ENCODE data around the gene FHIT. TPM values are rescaled to one million over a fixed set of nuclear protein-coding genes. Genes with fewer than 3 reads are reported as not detected.

FHIT gene
- total RNA-seq, 1 donor from 2014 or later = 11.5 TPM

DNA sequence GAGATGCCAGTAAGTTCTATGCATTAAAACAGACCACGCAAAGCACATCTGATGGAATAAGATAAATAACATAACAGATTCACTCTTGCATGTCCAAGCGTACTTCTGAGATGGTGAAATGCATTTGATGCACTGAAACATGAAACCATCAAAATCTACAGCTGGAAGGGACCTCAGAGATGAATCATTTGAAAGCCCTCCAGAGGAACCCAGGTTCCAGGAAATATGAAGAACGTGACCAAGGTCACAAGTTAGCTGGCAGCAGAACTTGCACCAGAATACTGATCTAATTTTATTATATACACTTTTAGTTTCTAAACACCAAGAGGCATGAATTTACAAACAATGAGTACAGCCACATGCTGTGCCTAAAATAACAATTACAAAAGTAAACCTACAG lies 957.1 kb downstream of the FHIT start:
- no peaks in the 10 kb centered on the region for H3K36me3 ChIP-seq (ENCODE audit: control insufficient read depth, insufficient read depth, low read length)
- TF ChIP-seq, protein P1, sequence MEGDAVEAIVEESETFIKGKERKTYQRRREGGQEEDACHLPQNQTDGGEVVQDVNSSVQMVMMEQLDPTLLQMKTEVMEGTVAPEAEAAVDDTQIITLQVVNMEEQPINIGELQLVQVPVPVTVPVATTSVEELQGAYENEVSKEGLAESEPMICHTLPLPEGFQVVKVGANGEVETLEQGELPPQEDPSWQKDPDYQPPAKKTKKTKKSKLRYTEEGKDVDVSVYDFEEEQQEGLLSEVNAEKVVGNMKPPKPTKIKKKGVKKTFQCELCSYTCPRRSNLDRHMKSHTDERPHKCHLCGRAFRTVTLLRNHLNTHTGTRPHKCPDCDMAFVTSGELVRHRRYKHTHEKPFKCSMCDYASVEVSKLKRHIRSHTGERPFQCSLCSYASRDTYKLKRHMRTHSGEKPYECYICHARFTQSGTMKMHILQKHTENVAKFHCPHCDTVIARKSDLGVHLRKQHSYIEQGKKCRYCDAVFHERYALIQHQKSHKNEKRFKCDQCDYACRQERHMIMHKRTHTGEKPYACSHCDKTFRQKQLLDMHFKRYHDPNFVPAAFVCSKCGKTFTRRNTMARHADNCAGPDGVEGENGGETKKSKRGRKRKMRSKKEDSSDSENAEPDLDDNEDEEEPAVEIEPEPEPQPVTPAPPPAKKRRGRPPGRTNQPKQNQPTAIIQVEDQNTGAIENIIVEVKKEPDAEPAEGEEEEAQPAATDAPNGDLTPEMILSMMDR (IDR thresholded peaks at IDR 0.05; ENCODE audit: insufficient read depth, low read length, poor library complexity, severe bottlenecking) = no peak
- no peak overlapping the region for H3K4me3 ChIP-seq (ENCODE audit: low read depth, low read length)
- DNase-seq (ENCODE audit: low read depth) = peak; percentile 5
- H3K27me3 ChIP-seq (ENCODE audit: control insufficient read depth, insufficient read depth, low read length) = no peaks in the 10 kb centered on the region

DNA sequence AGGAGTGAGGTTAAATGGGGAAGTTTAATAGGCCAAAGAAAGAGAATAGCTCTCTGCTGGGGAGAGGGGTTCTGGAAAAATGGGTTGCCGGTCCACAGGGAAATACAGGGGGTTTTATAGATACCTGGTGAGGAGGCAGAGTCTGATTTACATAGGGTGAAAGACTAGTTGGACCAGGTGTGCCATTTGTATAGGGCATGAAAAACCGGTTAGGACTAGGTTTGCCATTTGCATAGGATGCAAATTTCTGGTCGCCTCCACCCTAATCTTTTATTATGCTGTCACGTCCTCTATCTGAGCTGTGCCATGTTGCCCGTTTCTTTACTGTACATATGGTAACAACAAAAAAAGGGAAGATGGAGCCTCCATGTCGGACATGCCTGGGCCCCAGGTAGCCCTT lies 960.1 kb downstream of the FHIT start:
- no peak for DNase-seq (ENCODE audit: low read depth)
- H3K36me3 ChIP-seq (ENCODE audit: control insufficient read depth, insufficient read depth, low read length) = no peaks in the 10 kb centered on the region
- TF ChIP-seq, protein P1 (IDR thresholded peaks at IDR 0.05; ENCODE audit: insufficient read depth, low read length, poor library complexity, severe bottlenecking) = no peak

DNA sequence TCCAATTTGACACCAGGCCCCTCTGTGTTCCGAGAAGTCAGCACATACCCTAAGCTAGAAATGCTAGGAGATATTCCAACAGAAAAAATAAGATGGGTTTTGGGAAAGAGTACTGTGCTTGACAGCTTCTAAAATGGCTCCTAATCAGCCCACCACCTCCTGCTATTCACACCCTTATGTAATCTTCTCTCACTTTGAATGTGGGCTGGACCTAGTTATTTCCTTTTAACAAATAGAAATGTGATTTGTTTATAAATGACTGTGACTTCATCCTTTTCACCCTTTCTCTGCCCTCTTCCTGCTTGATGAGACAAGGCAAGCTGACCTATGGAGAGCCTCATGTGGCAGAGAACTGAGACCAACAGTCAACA lies 961.1 kb downstream of the FHIT start:
- Histone ChIP-seq H3K36me3 (ENCODE audit: control insufficient read depth, insufficient read depth, low read length) (no peaks in the 10 kb centered on the region), H3K27me3 (ENCODE audit: control insufficient read depth, insufficient read depth, low read length) (no peaks in the 10 kb centered on the region), H3K4me3 (ENCODE audit: low read depth, low read length) (no peak overlapping the region)
- no peak for DNase-seq (ENCODE audit: low read depth)
- TF ChIP-seq, protein P1 (IDR thresholded peaks at IDR 0.05; ENCODE audit: insufficient read depth, low read length, poor library complexity, severe bottlenecking) = no peak

More for the DNA sequence above, 960.1 kb downstream of the FHIT start:
- no peaks in the 10 kb centered on the region for H3K27me3 ChIP-seq (ENCODE audit: control insufficient read depth, insufficient read depth, low read length)
- H3K4me3 ChIP-seq (ENCODE audit: low read depth, low read length) = no peak overlapping the region

DNA sequence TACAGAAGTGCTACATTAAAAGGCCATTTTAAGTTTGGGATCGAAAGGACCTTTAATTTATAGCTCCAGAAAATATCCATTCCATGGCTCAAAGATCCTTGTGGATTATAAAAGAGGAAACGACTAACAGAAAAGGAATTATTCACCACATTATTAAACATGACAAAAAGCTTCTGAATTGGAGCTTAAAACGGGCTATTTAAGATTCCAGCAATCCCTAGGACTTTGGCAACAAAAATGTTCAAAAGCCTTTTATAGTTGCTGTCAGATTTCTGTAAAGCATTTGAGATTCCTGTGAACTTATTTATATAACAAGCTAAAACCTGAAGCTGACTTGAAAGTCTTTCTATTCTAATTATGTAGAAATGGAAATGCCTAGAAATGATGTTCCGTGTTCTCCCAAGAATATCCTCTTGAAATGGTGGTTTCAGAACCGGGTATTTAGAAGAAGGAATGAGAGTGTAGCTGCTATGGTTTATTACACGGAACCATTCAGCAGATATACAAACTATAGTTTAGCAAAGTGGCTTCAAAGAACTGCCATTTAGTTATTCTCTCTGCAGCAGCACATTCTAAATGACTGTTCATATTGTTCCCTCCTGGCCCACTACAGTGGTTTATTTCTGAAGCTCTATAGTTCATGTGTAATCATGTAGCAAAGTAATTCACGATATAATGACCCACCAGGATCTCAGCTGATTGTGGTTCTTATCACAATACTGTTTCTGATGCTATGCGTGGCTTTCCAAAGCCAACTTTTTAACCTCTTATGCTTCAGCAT lies 961.7 kb downstream of the FHIT start:
- TF ChIP-seq, protein P1 (IDR thresholded peaks at IDR 0.05; ENCODE audit: insufficient read depth, low read length, poor library complexity, severe bottlenecking) = no peak
- no peaks in the 10 kb centered on the region for H3K36me3 ChIP-seq (ENCODE audit: control insufficient read depth, insufficient read depth, low read length)
- H3K27me3 ChIP-seq (ENCODE audit: control insufficient read depth, insufficient read depth, low read length) = no peaks in the 10 kb centered on the region
- no peak for DNase-seq (ENCODE audit: low read depth)
- no peak overlapping the region for H3K4me3 ChIP-seq (ENCODE audit: low read depth, low read length)

DNA sequence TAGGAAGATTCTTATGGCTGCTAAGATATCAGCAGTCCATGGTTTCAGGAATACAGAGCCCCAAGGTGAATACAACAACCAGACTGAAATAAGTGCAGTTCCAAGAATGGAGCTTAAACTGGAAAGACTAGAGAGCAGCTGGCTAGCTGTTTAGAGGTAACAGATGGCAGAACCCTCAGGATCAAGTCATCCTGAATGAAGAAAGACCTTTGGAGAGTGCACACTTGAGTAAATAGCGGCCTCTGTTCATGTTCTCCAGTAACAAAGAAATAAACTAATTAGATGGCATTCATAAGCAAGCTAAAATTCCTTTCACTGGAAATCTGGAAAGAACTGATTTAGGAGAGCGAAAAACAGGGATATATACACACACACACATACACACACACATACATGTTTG lies 968.4 kb downstream of the FHIT start:
- no peak for DNase-seq (ENCODE audit: low read depth)
- no peak overlapping the region for H3K4me3 ChIP-seq (ENCODE audit: low read depth, low read length)
- H3K27me3 ChIP-seq (ENCODE audit: control insufficient read depth, insufficient read depth, low read length) = no peaks in the 10 kb centered on the region
- H3K36me3 ChIP-seq (ENCODE audit: control insufficient read depth, insufficient read depth, low read length) = no peaks in the 10 kb centered on the region
- TF ChIP-seq, protein P1 (IDR thresholded peaks at IDR 0.05; ENCODE audit: insufficient read depth, low read length, poor library complexity, severe bottlenecking) = no peak

DNA sequence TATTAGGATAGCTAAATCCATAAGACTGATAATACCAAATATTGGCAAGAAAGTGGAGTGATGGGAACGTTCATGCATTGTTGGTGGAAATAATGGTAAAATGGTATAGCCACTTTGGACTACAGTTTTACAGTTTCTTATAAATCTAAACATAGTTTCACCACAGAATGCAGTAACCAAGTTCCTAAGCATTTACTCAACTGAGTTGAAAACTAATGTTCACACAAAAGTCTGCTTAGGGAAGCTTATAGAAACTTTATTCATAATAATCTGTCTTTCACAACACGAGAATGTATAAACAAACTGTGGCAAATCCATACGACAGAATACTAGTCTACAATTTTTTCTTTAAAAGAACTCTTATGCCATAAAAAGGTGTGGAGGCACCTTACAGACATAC lies 969.3 kb downstream of the FHIT start:
- H3K27me3 ChIP-seq (ENCODE audit: control insufficient read depth, insufficient read depth, low read length) = no peaks in the 10 kb centered on the region
- TF ChIP-seq, protein P1 (IDR thresholded peaks at IDR 0.05; ENCODE audit: insufficient read depth, low read length, poor library complexity, severe bottlenecking) = no peak
- no peak for DNase-seq (ENCODE audit: low read depth)
- no peak overlapping the region for H3K4me3 ChIP-seq (ENCODE audit: low read depth, low read length)
- no peaks in the 10 kb centered on the region for H3K36me3 ChIP-seq (ENCODE audit: control insufficient read depth, insufficient read depth, low read length)

Measured in kidney epithelial cell (primary cell).